GM12878 (cell line): ENCODE results near the gene FXYD3. TPM values are rescaled to one million over a fixed set of nuclear protein-coding genes. Genes with fewer than 3 reads are reported as not detected.

Source experiments
- ATAC-seq: fragments of 200-7000 bp; cut with Tn5 transposase; 3 replicates; pipeline ENCODE4 v1.9.1; 2020; ENCODE audit warnings: mild to moderate bottlenecking, moderate library complexity
- BruUV-seq: library from RNA; stranded (reverse); fragments of 400-500 nt; replicated peaks from 2 replicates; lab custom pipeline; 2021; lab: Mats Ljungman, UMichigan
- CTCF ChIA-PET: fragments of 300-600 bp; sonication (Branson Sonifier 250); formaldehyde crosslinking; extraction: SDS; loops from one replicate; lab custom pipeline; 2021; ENCODE audit warnings: inconsistent platforms; lab: Yijun Ruan, JAX
- POLR2A ChIA-PET: fragments of 350-600 bp; formaldehyde crosslinking; extraction: SDS; loops from one replicate; lab custom pipeline; 2021; ENCODE audit warnings: inconsistent platforms; lab: Charles Lee
- RAD21 ChIA-PET: fragments of 300-600 bp; sonication (Branson Sonifier 250); formaldehyde crosslinking; loops from one replicate; lab custom pipeline; 2023; ENCODE audit warnings: antibody characterized with exemption; ENCODE audit not compliant: unreplicated experiment; lab: Charles Lee
- SMC1A ChIA-PET: fragments of 300-600 bp; sonication (Branson Sonifier 250); formaldehyde crosslinking; loops from one replicate; lab custom pipeline; 2023; ENCODE audit not compliant: unreplicated experiment, uncharacterized antibody; lab: Charles Lee
- DNase-seq: peaks from one replicate; pipeline ENCODE4 v3.0.0-alpha.2; 2011; ENCODE audit warnings: low read depth, low spot score
- FAIRE-seq: peaks from 3 replicates; lab custom pipeline; 2011; peaks lifted over from hg19 to GRCh38; lab: Jason Lieb, UNC
- H2AFZ ChIP-seq: 2 replicates; pipeline ENCODE4 v1.6.0; 2011; ENCODE audit warnings: low read depth, low read length, control low read depth; ENCODE audit not compliant: control insufficient read depth
- H3K27ac ChIP-seq: 2 replicates; pipeline ENCODE4 v1.5.1; 2011; ENCODE audit warnings: control low read depth; ENCODE audit not compliant: control insufficient read depth, insufficient read depth
- H3K27me3 ChIP-seq, 2 experiments: replicated peaks in 1 of 2; 2 replicates each; pipeline versions ENCODE4 v1.6.0 to v1.6.1; 2011; ENCODE audit warnings: low read length in 1 of 2; ENCODE audit not compliant: control insufficient read depth in 2 of 2, insufficient read depth in 2 of 2
- H3K36me3 ChIP-seq, 2 experiments: 2 replicates each; pipeline ENCODE4 v1.5.1; 2011; ENCODE audit warnings: low read length in 1 of 2; ENCODE audit not compliant: control insufficient read depth in 2 of 2, insufficient read depth in 2 of 2
- H3K4me1 ChIP-seq: 2 replicates; pipeline ENCODE4 v1.6.1; 2011; ENCODE audit warnings: mild to moderate bottlenecking, low read length, moderate library complexity, mixed read lengths; ENCODE audit not compliant: control insufficient read depth, insufficient read depth
- H3K4me2 ChIP-seq: 2 replicates; pipeline ENCODE4 v1.6.0; 2011; ENCODE audit warnings: control low read depth; ENCODE audit not compliant: control insufficient read depth, insufficient read depth
- H3K4me3 ChIP-seq: fragments of 200-600 bp; sonication (generic); 2 replicates; pipeline ENCODE4 v1.5.1; 2016
- H3K79me2 ChIP-seq: 2 replicates; pipeline ENCODE4 v1.6.0; 2011; ENCODE audit warnings: low read length; ENCODE audit not compliant: control insufficient read depth, insufficient read depth
- H3K9ac ChIP-seq: 2 replicates; pipeline ENCODE4 v1.8.0; 2011; ENCODE audit warnings: low read length, control low read depth, mixed read lengths; ENCODE audit not compliant: control insufficient read depth, insufficient read depth
- H3K9me3 ChIP-seq: replicated peaks from 3 replicates; pipeline ENCODE4 v1.5.1; 2011; ENCODE audit warnings: mild to moderate bottlenecking, low read length; ENCODE audit not compliant: control insufficient read depth, insufficient read depth
- H4K20me1 ChIP-seq: 2 replicates; pipeline ENCODE4 v1.6.0; 2011; ENCODE audit not compliant: control insufficient read depth, insufficient read depth
- BMI1 ChIP-seq: fragments of 450-650 bp; IDR thresholded peaks from 2 replicates; pipeline ENCODE4 v1.6.1; 2016; ENCODE audit warnings: mild to moderate bottlenecking, moderate library complexity, borderline replicate concordance
- IKZF1 ChIP-seq: fragments of 450-650 bp; conservative IDR thresholded peaks from 2 replicates; pipeline ENCODE4 v1.6.1; 2017; ENCODE audit warnings: antibody characterized with exemption, mild to moderate bottlenecking
- JUNB ChIP-seq: IDR thresholded peaks from 2 replicates; pipeline ENCODE4 v1.6.1; 2016; ENCODE audit warnings: antibody characterized with exemption, mild to moderate bottlenecking
- NBN ChIP-seq: fragments of 450-650 bp; IDR thresholded peaks from 2 replicates; pipeline ENCODE4 v1.6.1; 2016
- NRF1 ChIP-seq: conservative IDR thresholded peaks from 2 replicates; pipeline ENCODE4 v1.6.1; 2011; ENCODE audit warnings: mild to moderate bottlenecking, low read depth, low read length, improper control_type of control experiment
- PAX5 ChIP-seq: IDR thresholded peaks from 2 replicates; pipeline ENCODE4 v1.6.1; 2011; ENCODE audit warnings: low read depth, low read length, borderline replicate concordance
- PAX8 ChIP-seq: fragments of 450-650 bp; IDR thresholded peaks from 2 replicates; pipeline ENCODE4 v1.6.1; 2017; ENCODE audit warnings: mild to moderate bottlenecking, moderate library complexity
- RAD21 ChIP-seq: IDR thresholded peaks from 2 replicates; pipeline ENCODE4 v1.6.1; 2011; ENCODE audit warnings: mild to moderate bottlenecking, low read depth, low read length, moderate library complexity; ENCODE audit not compliant: insufficient read depth
- TARDBP ChIP-seq: IDR thresholded peaks from 2 replicates; pipeline ENCODE4 v1.6.1; 2016; ENCODE audit warnings: borderline replicate concordance
- WGBS: methylation state at CpG from one replicate; pipeline ENCODE4 v1.1.6; 2016; ENCODE audit warnings: low lambda C conversion rate; ENCODE audit not compliant: insufficient replicate concordance, insufficient coverage; ENCODE audit errors: missing lambda C conversion rate; 5-methylcytosine and 5-hydroxymethylcytosine counted together
- in situ Hi-C: fragments of 300-500 bp; cut with MboI; formaldehyde crosslinking; loops from 9 replicates; pipeline ENCODE4 v1.14.3; 2018; ENCODE audit warnings: mixed read lengths
- intact Hi-C: fragments of 100-400 bp; cut with micrococcal nuclease; formaldehyde crosslinking; loops from one replicate; pipeline ENCODE4 v1.14.2; 2022; ENCODE audit not compliant: unreplicated experiment
- polyA plus RNA-seq, 11 experiments: library from polyadenylated mRNA; depleted of rRNA in 4 of 11; unstranded in 6 of 11; stranded (reverse) in 5 of 11; fragments of >200 nt; fragmentation: Nextera tagmentation in 4 of 11; fragmentation: Illumina TruSeq in 1 of 11; extraction: Ambion mirVana in 4 of 11; extraction: Trizol in 1 of 11; gene quantifications; 1 replicate in 1 of 11; 2 replicates in 10 of 11; pipeline versions ENCODE4 v1.2.1 to v1.2.3, GENCODE V29; 2011 to 2016; ENCODE audit warnings: inconsistent platforms in 2 of 11, missing spikeins in 2 of 11, low read depth in 1 of 11
- total RNA-seq, 4 experiments: library from RNA; depleted of rRNA in 3 of 4; stranded (reverse); fragments of >200 nt in 3 of 4; fragmentation: Illumina TruSeq in 1 of 4; extraction: Trizol in 1 of 4; gene quantifications; 2 replicates each; pipeline versions ENCODE4 v1.2.1 to v1.2.3, GENCODE V29; 2013 to 2021
- TF ChIP-seq, protein P1 (sequence below): IDR thresholded peaks from 2 replicates; pipeline ENCODE4 v1.6.1; 2012; ENCODE audit warnings: low read depth, low read length, improper control_type of control experiment
- TF ChIP-seq, protein P2 (sequence below): fragments of 450-650 bp; IDR thresholded peaks from 2 replicates; pipeline ENCODE4 v1.6.1; 2018; ENCODE audit warnings: mild to moderate bottlenecking, low read depth, moderate library complexity; ENCODE audit not compliant: partially characterized antibody
- TF ChIP-seq, protein P3 (sequence below): fragments of 450-650 bp; IDR thresholded peaks from 2 replicates; pipeline ENCODE4 v1.6.1; 2017; ENCODE audit warnings: antibody characterized with exemption, mild to moderate bottlenecking, moderate library complexity

Gene FXYD3
- total and polyA plus RNA-seq, 10 of the 15 experiments (the other 5 are each of a cell fraction or from before 2014, with no cell fraction given): 0.09 to 0.44 TPM; not detected in 8

DNA sequence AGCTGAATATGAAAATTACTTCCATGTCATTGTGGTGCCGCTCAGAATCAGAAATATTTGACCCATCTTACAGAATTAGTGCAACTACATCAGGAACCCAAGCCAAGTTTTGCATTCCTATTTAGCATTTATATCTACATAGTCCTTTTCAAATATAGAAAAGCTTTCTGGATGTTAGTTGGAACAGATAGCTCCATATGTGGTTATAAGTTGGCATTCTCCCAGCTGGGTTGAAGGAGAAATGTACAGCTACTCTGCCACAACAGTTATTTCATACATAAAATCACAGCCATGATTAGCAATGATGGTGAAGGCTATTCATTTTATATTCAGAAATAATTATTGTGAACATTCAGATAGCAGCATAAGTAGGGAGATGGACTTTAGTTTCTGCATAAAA is 45.9 kb upstream of the FXYD3 start:
- Histone ChIP-seq H4K20me1 (no peaks in the 10 kb centered on the region), H3K36me3 (no peaks in the 10 kb centered on the region), H3K27ac (no peak overlapping the region), H2AFZ (no peak overlapping the region), H3K27me3 (no peaks in the 10 kb centered on the region), H3K9ac (no peak overlapping the region), H3K79me2 (no peaks in the 10 kb centered on the region), H3K4me1 (peaks cover 4% of the 10 kb centered on the region; the same call in 1 of the 2 replicates), H3K9me3 (no peaks in the 10 kb centered on the region; the same call in 2 of the 3 replicates), H3K4me3 (no peak overlapping the region), H3K4me2 (no peak overlapping the region)
- no peak for ATAC-seq
- BruUV-seq: no TSS peak
- intact Hi-C loops: no loop called here
- in situ Hi-C loops: loop anchor here (5.0 kb wide), 1 partner anchor 68 kb away; the partner anchor contains the start of genes FXYD1 and LGI4
- ChIA-PET RAD21 (interaction anchor here (0.6 to 1.5 kb wide), 6 partner anchors 16 to 72 kb away, joined by 3 to 4 read pairs (median 4); partner anchors contain the start of gene LGI4), SMC1A (interaction anchor here (0.6 to 2.7 kb wide), 8 partner anchors 12 to 72 kb away, joined by 3 to 17 read pairs (median 5); no protein-coding TSS in a partner anchor), CTCF (interaction anchor here (0.9 to 3.0 kb wide), 9 partner anchors 16 to 72 kb away, joined by 3 to 26 read pairs (median 9); partner anchors contain the start of gene LGI4), POLR2A (no interaction called here)
- DNase-seq: no peak
- TF ChIP-seq, protein P1, sequence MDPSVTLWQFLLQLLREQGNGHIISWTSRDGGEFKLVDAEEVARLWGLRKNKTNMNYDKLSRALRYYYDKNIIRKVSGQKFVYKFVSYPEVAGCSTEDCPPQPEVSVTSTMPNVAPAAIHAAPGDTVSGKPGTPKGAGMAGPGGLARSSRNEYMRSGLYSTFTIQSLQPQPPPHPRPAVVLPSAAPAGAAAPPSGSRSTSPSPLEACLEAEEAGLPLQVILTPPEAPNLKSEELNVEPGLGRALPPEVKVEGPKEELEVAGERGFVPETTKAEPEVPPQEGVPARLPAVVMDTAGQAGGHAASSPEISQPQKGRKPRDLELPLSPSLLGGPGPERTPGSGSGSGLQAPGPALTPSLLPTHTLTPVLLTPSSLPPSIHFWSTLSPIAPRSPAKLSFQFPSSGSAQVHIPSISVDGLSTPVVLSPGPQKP: no peak
- TF ChIP-seq, protein P2, sequence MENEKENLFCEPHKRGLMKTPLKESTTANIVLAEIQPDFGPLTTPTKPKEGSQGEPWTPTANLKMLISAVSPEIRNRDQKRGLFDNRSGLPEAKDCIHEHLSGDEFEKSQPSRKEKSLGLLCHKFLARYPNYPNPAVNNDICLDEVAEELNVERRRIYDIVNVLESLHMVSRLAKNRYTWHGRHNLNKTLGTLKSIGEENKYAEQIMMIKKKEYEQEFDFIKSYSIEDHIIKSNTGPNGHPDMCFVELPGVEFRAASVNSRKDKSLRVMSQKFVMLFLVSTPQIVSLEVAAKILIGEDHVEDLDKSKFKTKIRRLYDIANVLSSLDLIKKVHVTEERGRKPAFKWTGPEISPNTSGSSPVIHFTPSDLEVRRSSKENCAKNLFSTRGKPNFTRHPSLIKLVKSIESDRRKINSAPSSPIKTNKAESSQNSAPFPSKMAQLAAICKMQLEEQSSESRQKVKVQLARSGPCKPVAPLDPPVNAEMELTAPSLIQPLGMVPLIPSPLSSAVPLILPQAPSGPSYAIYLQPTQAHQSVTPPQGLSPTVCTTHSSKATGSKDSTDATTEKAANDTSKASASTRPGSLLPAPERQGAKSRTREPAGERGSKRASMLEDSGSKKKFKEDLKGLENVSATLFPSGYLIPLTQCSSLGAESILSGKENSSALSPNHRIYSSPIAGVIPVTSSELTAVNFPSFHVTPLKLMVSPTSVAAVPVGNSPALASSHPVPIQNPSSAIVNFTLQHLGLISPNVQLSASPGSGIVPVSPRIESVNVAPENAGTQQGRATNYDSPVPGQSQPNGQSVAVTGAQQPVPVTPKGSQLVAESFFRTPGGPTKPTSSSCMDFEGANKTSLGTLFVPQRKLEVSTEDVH: no peak
- TF ChIP-seq IKZF1 (no peak), NBN (no peak), PAX5 (no peak), JUNB (no peak), TARDBP (no peak), PAX8 (no peak), NRF1 (no peak), BMI1 (no peak), RAD21 (no peak)
- TF ChIP-seq, protein P3, sequence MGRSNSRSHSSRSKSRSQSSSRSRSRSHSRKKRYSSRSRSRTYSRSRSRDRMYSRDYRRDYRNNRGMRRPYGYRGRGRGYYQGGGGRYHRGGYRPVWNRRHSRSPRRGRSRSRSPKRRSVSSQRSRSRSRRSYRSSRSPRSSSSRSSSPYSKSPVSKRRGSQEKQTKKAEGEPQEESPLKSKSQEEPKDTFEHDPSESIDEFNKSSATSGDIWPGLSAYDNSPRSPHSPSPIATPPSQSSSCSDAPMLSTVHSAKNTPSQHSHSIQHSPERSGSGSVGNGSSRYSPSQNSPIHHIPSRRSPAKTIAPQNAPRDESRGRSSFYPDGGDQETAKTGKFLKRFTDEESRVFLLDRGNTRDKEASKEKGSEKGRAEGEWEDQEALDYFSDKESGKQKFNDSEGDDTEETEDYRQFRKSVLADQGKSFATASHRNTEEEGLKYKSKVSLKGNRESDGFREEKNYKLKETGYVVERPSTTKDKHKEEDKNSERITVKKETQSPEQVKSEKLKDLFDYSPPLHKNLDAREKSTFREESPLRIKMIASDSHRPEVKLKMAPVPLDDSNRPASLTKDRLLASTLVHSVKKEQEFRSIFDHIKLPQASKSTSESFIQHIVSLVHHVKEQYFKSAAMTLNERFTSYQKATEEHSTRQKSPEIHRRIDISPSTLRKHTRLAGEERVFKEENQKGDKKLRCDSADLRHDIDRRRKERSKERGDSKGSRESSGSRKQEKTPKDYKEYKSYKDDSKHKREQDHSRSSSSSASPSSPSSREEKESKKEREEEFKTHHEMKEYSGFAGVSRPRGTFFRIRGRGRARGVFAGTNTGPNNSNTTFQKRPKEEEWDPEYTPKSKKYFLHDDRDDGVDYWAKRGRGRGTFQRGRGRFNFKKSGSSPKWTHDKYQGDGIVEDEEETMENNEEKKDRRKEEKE: no peak
- WGBS: 41% methylated on average over 1 of the region's 1 CpG
- FAIRE-seq: no peak
